ENCODE measurements around the gene FNIP1.

DNA sequence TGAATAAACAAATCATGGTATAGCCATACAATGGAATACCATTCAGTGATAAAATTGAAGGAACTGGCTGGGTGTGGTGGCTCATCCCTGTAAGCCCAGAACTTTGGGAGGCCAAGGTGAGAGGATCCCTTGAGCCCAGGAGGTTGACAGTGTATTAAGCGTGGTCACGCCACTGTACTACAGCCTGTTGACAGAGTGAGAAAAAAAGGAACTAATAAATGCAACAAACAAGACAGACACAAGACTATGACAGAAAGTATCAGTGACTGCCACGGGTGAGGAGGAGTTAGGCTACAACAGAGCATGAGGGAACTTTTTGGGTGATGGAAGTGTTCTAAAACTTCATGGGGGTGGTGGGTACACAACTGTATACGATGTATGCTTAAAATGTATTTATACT is 2.2 kb downstream of the FNIP1 start:
- TF ChIP-seq, protein P1, sequence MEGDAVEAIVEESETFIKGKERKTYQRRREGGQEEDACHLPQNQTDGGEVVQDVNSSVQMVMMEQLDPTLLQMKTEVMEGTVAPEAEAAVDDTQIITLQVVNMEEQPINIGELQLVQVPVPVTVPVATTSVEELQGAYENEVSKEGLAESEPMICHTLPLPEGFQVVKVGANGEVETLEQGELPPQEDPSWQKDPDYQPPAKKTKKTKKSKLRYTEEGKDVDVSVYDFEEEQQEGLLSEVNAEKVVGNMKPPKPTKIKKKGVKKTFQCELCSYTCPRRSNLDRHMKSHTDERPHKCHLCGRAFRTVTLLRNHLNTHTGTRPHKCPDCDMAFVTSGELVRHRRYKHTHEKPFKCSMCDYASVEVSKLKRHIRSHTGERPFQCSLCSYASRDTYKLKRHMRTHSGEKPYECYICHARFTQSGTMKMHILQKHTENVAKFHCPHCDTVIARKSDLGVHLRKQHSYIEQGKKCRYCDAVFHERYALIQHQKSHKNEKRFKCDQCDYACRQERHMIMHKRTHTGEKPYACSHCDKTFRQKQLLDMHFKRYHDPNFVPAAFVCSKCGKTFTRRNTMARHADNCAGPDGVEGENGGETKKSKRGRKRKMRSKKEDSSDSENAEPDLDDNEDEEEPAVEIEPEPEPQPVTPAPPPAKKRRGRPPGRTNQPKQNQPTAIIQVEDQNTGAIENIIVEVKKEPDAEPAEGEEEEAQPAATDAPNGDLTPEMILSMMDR (IDR thresholded peaks at IDR 0.05; ENCODE audit: poor library complexity, severe bottlenecking): no peak
- no peak for TF ChIP-seq SMC3 (conservative IDR thresholded peaks at IDR 0.05; ENCODE audit: poor library complexity)
- TF ChIP-seq TAF1 (IDR thresholded peaks at IDR 0.05; ENCODE audit: low read depth): no peak
- TF ChIP-seq EP300 (conservative IDR thresholded peaks at IDR 0.05; ENCODE audit: poor library complexity, severe bottlenecking): no peak

Measured in neural cell (in vitro differentiated cells).